ENCODE measurements around the gene VAT1. TPM values are rescaled to one million over a fixed set of nuclear protein-coding genes. Genes with fewer than 3 reads are reported as not detected.
"Not testable (repeated sequence)": the region's sequence is repeated elsewhere in the genome, so short reads cannot be mapped to it uniquely, and the experiment has no call there.

Gene VAT1
- total RNA-seq, 1 donor from 2014 or later, result 167 TPM

DNA sequence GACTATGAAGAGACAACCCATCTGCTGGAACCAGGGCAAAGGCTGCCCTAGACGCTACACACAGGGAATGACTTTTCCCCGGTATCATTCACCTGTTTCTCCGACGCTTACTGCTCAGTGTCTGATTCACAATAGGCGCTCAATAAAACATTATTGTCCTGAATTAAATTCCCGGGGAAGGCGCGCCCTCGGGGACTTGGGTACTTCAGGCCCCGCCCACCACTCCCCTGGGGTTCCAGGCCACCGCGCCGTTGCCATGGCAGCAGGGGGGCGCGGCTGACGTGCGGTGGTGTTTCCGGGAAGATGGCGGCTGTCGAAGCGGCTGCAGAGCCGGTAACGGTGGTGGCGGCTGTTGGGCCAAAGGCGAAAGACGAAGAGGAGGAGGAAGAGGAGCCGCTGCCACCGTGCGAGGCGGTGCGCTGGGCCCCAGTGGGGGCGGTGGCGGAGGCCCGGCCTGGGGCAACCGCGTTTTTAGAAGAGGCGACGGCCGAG, 41.9 kb downstream of the VAT1 start, which contains the start of gene RUNDC1:
Gene RUNDC1, plus strand, starts transcription at position 292 of the 492 bp plus-strand sequence. Its CDS starts 12 bp downstream, at position 304.
- Mint-ChIP-seq H3K4me3 (peak within 1 kb of the TSS; percentile 99), H3K9me3 (no peaks in the 10 kb centered on the region)
- TF ChIP-seq, protein P1, sequence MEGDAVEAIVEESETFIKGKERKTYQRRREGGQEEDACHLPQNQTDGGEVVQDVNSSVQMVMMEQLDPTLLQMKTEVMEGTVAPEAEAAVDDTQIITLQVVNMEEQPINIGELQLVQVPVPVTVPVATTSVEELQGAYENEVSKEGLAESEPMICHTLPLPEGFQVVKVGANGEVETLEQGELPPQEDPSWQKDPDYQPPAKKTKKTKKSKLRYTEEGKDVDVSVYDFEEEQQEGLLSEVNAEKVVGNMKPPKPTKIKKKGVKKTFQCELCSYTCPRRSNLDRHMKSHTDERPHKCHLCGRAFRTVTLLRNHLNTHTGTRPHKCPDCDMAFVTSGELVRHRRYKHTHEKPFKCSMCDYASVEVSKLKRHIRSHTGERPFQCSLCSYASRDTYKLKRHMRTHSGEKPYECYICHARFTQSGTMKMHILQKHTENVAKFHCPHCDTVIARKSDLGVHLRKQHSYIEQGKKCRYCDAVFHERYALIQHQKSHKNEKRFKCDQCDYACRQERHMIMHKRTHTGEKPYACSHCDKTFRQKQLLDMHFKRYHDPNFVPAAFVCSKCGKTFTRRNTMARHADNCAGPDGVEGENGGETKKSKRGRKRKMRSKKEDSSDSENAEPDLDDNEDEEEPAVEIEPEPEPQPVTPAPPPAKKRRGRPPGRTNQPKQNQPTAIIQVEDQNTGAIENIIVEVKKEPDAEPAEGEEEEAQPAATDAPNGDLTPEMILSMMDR (conservative IDR thresholded peaks at IDR 0.05), result no peak

DNA sequence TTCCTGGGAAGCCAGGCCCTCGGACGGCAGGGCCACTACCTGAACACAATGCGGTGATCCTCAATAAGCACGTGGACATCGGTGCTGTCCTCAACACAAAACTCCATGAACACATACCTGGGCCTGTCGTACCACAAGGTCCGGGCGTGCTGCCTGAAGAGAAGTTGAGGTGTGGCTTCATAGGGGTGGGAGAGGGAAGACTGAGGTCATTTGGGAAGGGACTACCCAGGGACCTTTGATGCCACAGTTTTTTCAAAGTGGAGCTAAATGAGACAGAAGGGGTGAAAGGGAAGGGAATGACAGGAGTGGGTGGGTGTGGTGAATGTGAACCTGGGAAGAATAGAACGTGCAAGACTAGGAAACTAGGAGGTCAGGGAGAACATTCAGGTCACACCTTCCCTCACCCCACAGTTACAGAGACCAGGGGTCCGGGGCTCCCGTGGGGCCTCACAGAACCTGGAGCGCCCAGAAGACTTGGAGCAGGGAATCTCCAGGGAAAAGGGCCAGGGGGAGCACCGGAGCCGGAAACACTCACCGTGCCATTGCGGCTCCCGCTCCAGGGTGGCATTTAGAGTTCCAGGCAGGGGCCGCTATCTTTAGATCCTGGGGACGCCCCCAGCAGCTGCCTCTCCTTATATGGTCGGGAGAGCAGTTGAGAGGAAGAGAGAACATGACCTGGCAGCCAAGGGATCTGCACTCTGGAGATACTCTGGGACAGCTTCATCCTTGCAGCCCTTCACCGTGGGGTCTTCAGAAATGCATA, 42.5 kb downstream of the VAT1 start, which contains the start of gene PTGES3L:
Gene PTGES3L, minus strand, starts transcription at position 570 of the 763 bp plus-strand sequence. Its CDS starts 27 bp downstream, at position 543.
- H3K36me3 Mint-ChIP-seq, result peaks cover 5% of the 10 kb centered on the region
- no peaks in the 10 kb centered on the region for H3K27me3 Mint-ChIP-seq
- H3K4me3 Mint-ChIP-seq, result peak within 1 kb of the TSS; percentile 99
- H3K27ac Mint-ChIP-seq, result peak within 1 kb of the TSS; percentile 98
- no peak for DNase-seq (ENCODE audit: extremely low spot score, unreplicated experiment)
- no peaks in the 10 kb centered on the region for H3K9me3 Mint-ChIP-seq
- TF ChIP-seq, protein P1 (conservative IDR thresholded peaks at IDR 0.05), result no peak
- peaks cover 13% of the 10 kb centered on the region for H3K4me1 Mint-ChIP-seq (ENCODE audit: unreplicated experiment)

More for the DNA sequence above, 41.9 kb downstream of the VAT1 start, which contains the start of gene RUNDC1:
- Mint-ChIP-seq H3K4me1 (ENCODE audit: unreplicated experiment) (peaks cover 13% of the 10 kb centered on the region), H3K36me3 (peaks cover 5% of the 10 kb centered on the region), H3K27me3 (no peaks in the 10 kb centered on the region), H3K27ac (peak within 1 kb of the TSS; percentile 98)
- peak; percentile 92 for DNase-seq (ENCODE audit: extremely low spot score, unreplicated experiment)

DNA sequence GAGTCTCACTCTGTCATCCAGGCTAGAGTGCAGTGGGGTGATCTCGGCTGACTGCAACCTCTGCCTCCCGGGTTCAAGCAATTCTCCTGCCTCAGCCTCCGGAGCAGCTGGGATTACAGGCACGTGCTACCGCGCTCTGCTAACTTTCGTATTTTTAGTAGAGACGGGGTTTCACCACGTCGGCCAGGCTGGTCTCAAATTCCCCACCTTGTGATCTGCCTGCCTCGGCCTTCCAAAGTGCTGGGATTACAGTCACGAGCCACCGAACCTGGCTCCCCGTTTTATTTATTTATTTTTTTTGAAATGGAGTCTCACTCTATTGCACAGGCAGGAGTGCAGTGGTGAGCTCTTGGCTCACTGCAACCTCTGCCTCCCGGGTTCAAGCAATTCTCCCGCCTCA, 46.5 kb downstream of the VAT1 start:
- not testable (repeated sequence) for H3K27ac Mint-ChIP-seq; H3K27me3 Mint-ChIP-seq; H3K4me3 Mint-ChIP-seq; DNase-seq (ENCODE audit: extremely low spot score, unreplicated experiment); H3K36me3 Mint-ChIP-seq; H3K4me1 Mint-ChIP-seq (ENCODE audit: unreplicated experiment); H3K9me3 Mint-ChIP-seq

DNA sequence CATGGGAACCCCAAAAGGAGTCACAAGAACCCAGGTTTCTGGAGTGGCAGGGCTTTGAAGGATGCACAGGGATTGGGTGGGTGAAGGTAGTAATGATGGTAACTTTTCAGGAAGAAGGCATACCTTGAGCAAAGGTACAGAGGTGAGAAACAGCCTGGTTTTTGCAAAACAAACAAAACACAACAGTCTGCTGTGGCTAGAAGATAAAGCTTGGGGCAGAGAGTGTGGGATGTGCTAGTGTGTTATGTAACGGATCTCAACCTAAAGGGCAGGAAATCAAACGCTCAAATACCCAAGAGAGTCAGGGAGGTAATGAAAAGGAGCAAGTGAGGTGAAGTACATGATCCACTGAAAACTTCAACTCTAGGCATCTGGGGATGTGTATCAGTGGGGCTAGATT, 46.9 kb downstream of the VAT1 start:
- no peak overlapping the region for H3K4me3 Mint-ChIP-seq
- H3K27ac Mint-ChIP-seq, result peak overlapping the region; percentile 10
- no peaks in the 10 kb centered on the region for H3K9me3 Mint-ChIP-seq
- DNase-seq (ENCODE audit: extremely low spot score, unreplicated experiment), result no peak
- peaks cover 4% of the 10 kb centered on the region for H3K4me1 Mint-ChIP-seq (ENCODE audit: unreplicated experiment)
- no peaks in the 10 kb centered on the region for H3K36me3 Mint-ChIP-seq
- TF ChIP-seq, protein P1 (conservative IDR thresholded peaks at IDR 0.05), result no peak
- no peaks in the 10 kb centered on the region for H3K27me3 Mint-ChIP-seq

DNA sequence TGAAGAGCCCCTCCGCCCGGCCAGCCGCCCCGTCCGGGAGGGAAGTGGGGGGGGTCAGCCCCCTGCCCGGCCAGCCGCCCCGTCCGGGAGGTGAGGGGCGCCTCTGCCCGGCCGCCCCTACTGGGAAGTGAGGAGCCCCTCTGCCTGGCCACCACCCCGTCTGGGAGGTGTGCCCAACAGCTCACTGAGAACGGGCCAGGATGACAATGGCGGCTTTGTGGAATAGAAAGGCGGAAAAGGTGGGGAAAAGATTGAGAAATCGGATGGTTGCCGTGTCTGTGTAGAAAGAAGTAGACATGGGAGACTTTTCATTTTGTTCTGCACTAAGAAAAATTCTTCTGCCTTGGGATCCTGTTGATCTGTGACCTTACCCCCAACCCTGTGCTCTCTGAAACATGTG, 48.9 kb downstream of the VAT1 start:
- DNase-seq (ENCODE audit: extremely low spot score, unreplicated experiment), result not testable (repeated sequence)

DNA sequence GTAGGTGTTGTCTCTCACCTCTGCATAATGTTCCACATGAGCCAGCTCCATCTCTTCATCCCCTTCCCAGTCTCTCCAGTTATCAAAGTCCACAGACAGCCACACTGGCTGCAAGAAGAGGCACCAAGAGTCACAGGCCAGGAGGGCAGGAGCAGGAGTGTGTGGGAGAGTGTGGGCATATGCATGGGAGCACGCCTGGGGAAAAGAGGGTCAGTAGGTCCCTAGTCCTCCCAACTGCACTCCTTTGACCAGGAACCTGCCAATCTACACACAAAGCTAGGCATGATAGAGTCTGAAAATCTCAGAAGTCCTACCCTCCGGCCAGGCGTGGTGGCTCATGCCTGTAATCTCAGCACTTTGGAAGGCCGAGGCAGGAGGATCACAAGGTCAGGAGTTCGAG, 50.6 kb downstream of the VAT1 start:
- H3K36me3 Mint-ChIP-seq, result no peaks in the 10 kb centered on the region
- H3K27me3 Mint-ChIP-seq, result no peaks in the 10 kb centered on the region
- H3K27ac Mint-ChIP-seq, result no peak overlapping the region
- TF ChIP-seq, protein P1 (conservative IDR thresholded peaks at IDR 0.05), result no peak
- no peak overlapping the region for H3K4me3 Mint-ChIP-seq
- no peaks in the 10 kb centered on the region for H3K9me3 Mint-ChIP-seq
- no peaks in the 10 kb centered on the region for H3K4me1 Mint-ChIP-seq (ENCODE audit: unreplicated experiment)
- no peak for DNase-seq (ENCODE audit: extremely low spot score, unreplicated experiment)

More for the DNA sequence above, 48.9 kb downstream of the VAT1 start:
- H3K4me1 Mint-ChIP-seq (ENCODE audit: unreplicated experiment); H3K36me3 Mint-ChIP-seq; H3K4me3 Mint-ChIP-seq; H3K9me3 Mint-ChIP-seq; H3K27ac Mint-ChIP-seq; H3K27me3 Mint-ChIP-seq: not testable (repeated sequence)
